A172 (cell line): Measurements from ENCODE around the gene NPIPA7. TPM values are rescaled to one million over a fixed set of nuclear protein-coding genes. Genes with fewer than 3 reads are reported as not detected.
"Not testable (repeated sequence)": the region's sequence is repeated elsewhere in the genome, so short reads cannot be mapped to it uniquely, and the experiment has no call there.

Experiments used
- DNase-seq: peaks from one replicate; pipeline ENCODE4 v3.0.0-alpha.2; 2015; ENCODE audit warnings: low spot score
- total RNA-seq: library from RNA; depleted of rRNA; stranded (reverse); fragments of >200 nt; shearing (Covaris generic); gene quantifications from 2 replicates; pipeline ENCODE4 v1.2.3, GENCODE V29; 2014; rRNA removed

NPIPA7 gene
- total RNA-seq, result 7.0 and 7.3 TPM in 2 replicates

DNA sequence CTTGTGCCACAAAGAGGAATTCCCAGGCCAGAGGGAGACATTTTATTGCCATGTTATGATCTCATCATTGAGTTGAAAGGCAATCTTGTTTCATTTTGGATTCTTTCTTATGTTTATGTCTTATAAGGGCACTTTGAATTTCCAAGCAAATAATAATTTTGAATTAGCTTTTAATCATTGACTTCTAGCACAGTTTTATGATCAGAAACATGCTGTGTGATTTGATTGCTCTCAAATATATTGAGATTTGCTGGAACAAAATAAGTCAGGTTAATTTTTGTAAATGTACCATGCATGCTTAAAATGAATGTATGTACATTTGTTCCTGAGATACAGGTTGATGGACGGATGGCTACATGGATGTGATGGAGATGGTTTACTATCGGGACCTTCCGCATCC is at the start of gene NPIPA7:
Gene NPIPA7, plus strand, starts transcription at position 301 of the 400 bp plus-strand sequence. CDS start 105 bp downstream, outside the sequence.
- not testable (repeated sequence) for DNase-seq

DNA sequence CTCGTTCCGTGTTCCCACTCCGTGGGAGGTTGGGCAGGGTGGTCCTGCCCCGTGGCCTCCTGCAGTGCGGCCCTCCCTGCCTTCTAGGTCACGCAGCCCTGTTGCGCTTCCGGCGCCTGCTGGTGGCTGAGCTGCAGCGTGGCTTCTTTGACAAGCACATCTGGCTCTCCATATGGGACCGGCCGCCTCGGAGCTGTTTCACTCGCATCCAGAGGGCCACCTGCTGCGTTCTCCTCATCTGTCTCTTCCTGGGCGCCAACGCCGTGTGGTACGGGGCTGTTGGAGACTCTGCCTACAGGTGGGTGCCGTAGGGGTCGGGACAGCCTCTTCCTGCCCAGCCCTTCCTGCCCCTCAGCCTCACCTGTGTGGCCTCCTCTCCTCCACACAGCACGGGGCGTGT is 47.5 kb upstream of the NPIPA7 start:
- not testable (repeated sequence) for DNase-seq

DNA sequence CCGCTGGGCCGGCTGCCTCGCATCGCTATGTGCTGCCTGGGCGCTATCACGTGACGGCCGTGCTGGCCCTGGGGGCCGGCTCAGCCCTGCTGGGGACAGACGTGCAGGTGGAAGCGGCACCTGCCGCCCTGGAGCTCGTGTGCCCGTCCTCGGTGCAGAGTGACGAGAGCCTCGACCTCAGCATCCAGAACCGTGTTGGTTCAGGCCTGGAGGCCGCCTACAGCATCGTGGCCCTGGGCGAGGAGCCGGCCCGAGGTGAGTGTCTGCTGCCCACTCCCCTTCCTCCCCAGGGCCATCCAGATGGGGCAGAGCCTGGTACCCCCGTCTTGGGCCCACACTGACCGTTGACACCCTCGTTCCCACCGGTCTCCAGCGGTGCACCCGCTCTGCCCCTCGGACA is 21.4 kb upstream of the NPIPA7 start:
- not testable (repeated sequence) for DNase-seq

DNA sequence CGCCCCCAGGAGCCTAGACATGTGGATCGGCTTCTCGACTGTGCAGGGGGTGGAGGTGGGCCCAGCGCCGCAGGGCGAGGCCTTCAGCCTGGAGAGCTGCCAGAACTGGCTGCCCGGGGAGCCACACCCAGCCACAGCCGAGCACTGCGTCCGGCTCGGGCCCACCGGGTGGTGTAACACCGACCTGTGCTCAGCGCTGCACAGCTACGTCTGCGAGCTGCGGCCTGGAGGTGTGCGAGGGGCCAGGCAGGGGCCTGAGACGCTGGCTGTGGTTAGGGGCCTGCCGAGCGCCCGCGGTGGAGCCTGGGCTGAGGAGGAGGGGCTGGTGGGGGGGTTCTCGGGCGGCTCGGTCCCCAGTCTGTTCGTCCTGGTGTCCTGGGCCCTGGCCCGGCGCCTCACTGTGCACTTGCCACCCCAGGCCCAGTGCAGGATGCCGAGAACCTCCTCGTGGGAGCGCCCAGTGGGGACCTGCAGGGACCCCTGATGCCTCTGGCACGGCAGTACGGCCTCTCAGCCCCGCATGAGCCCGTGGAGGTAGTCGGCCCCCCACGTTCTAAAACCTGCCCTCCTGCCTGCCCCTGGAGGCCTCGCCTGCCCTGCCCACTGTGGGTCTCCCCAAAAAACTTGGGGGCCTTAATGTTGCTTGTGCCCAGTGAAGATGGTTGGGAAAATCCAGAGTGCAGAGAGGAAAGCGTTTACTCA is 20.2 kb upstream of the NPIPA7 start:
- DNase-seq, result not testable (repeated sequence)

DNA sequence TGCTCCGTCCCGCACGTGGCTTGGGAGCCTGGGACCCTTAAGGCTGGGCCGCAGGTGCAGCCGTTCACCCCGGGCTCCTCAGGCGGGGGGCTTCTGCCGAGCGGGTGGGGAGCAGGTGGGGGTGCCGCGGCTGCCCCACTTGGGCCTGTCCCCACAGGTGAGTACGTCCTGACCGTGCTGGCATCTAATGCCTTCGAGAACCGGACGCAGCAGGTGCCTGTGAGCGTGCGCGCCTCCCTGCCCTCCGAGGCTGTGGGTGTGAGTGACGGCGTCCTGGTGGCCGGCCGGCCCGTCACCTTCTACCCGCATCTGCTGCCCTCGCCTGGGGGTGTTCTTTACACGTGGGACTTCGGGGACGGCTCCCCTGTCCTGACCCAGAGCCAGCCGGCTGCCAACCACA is 15.3 kb upstream of the NPIPA7 start:
- DNase-seq, result not testable (repeated sequence)

DNA sequence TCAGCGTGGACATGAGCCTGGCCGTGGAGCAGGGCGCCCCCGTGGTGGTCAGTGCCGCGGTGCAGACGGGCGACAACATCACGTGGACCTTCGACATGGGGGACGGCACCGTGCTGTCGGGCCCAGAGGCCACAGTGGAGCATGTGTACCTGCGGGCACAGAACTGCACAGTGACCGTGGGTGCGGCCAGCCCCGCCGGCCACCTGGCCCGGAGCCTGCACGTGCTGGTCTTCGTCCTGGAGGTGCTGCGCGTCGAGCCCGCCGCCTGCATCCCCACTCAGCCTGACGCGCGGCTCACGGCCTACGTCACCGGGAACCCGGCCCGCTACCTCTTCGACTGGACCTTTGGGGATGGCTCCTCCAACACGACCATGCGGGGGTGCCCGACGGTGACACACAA is 14.8 kb upstream of the NPIPA7 start:
- DNase-seq, result not testable (repeated sequence)

DNA sequence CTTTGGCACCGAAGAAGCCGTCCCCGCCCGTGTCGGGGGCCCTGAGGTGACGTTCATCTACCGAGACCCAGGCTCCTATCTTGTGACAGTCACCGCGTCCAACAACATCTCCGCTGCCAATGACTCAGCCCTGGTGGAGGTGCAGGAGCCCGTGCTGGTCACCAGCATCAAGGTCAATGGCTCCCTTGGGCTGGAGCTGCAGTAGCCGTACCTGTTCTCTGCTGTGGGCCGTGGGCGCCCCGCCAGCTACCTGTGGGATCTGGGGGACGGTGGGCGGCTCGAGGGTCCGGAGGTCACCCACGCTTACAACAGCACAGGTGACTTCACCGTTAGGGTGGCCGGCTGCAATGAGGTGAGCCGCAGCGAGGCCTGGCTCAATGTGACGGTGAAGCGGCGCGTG is 14.2 kb upstream of the NPIPA7 start:
- DNase-seq, result not testable (repeated sequence)

DNA sequence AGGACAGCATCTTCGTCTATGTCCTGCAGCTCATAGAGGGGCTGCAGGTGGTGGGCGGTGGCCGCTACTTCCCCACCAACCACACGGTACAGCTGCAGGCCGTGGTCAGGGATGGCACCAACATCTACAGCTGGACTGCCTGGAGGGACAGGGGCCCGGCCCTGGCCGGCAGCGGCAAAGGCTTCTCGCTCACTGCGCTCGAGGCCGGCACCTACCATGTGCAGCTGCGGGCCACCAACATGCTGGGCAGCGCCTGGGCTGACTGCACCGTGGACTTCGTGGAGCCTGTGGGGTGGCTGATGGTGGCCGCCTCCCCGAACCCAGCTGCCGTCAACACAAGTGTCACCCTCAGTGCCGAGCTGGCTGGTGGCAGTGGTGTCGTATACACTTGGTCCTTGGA is 13.6 kb upstream of the NPIPA7 start:
- DNase-seq, result not testable (repeated sequence)

DNA sequence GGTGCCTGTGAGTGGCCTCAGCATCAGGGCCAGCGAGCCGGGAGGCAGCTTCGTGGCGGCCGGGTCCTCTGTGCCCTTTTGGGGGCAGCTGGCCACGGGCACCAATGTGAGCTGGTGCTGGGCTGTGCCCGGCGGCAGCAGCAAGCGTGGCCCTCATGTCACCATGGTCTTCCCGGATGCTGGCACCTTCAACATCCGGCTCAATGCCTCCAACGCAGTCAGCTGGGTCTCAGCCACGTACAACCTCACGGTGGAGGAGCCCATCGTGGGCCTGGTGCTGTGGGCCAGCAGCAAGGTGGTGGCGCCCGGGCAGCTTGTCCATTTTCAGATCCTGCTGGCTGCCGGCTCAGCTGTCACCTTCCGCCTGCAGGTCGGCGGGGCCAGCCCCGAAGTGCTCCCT is 13.1 kb upstream of the NPIPA7 start:
- DNase-seq, result not testable (repeated sequence)

DNA sequence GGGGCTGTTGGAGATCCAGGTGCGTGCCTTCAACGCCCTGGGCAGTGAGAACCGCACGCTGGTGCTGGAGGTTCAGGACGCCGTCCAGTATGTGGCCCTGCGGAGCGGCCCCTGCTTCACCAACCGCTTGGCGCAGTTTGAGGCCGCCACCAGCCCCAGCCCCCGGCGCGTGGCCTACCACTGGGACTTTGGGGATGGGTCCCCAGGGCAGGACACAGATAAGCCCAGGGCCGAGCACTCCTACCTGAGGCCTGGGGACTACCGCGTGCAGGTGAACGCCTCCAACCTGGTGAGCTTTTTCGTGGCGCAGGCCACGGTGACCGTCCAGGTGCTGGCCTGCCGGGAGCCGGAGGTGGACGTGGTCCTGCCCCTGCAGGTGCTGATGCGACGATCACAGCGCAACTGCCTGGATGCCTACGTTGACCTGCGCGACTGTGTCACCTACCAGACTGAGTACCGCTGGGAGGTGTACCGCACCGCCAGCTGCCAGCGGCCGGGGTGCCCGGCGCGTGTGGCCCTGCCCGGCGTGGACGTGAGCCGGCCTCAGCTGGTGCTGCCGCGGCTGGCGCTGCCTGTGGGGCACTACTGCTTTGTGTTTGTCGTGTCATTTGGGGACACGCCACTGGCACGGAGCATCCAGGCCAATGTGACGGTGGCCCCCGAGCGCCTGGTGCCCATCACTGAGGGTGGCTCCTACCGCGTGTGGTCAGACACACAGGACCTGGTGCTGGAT is 12.2 kb upstream of the NPIPA7 start:
- not testable (repeated sequence) for DNase-seq

DNA sequence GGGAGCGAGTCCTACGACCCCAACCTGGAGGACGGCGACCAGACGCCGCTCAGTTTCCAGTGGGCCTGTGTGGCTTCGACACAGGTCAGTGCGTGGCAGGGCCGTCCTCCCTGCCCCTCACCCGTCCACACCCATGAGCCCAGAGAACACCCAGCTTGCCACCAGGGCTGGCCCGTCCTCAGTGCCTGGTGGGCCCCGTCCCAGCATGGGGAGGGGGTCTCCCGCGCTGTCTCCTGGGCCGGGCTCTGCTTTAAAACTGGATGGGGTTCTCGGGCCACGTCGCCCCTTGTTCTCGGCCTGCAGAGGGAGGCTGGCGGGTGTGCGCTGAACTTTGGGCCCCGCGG is 11.7 kb upstream of the NPIPA7 start:
- DNase-seq, result not testable (repeated sequence)

DNA sequence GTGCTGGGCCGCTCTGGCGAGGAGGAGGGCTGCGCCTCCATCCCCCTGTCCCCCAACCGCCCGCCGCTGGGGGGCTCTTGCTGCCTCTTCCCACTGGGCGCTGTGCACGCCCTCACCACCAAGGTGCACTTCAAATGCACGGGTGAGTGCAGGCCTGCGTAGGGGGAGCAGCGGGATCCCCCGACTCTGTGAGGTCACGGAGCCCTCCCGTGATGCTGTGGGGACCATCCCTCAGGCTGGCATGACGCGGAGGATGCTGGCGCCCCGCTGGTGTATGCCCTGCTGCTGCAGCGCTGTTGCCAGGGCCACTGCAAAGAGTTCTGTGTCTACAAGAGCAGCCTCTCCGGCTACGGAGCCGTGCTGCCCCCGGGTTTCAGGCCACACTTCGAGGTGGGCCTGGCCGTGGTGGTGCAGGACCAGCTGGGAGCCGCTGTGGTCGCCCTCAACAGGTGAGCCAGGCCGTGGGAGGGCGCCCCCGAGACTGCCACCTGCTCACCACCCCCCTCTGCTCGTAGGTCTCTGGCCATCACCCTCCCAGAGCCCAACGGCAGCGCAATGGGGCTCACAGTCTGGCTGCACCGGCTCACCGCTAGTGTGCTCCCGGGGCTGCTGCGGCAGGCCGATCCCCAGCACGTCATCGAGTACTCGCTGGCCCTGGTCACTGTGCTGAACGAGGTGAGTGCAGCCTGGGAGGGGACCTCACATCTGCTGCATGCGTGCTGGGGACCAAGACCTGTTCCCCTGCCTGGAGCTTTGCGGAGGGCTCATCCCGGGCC is 9.7 kb upstream of the NPIPA7 start:
- DNase-seq, result not testable (repeated sequence)

DNA sequence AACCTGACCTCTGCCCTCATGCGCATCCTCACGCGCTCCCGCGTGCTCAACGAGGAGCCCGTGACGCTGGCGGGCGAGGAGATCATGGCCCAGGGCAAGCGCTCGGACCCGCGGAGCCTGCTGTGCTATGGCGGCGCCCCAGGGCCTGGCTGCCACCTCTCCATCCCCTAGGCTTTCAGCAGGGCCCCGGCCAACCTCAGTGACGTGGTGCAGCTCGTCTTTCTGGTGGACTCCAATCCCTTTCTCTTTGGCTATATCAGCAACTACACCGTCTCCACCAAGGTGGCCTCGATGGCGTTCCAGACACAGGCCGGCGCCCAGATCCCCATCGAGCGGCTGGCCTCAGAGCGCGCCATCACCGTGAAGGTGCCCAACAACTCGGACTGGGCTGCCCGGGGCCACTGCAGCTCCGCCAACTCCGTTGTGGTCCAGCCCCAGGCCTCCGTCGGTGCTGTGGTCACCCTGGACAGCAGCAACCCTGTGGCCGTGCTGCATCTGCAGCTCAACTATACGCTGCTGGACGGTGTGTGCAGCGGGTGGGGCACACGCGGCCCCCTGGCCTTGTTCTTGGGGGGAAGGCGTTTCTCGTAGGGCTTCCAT is 7.7 kb upstream of the NPIPA7 start:
- not testable (repeated sequence) for DNase-seq

DNA sequence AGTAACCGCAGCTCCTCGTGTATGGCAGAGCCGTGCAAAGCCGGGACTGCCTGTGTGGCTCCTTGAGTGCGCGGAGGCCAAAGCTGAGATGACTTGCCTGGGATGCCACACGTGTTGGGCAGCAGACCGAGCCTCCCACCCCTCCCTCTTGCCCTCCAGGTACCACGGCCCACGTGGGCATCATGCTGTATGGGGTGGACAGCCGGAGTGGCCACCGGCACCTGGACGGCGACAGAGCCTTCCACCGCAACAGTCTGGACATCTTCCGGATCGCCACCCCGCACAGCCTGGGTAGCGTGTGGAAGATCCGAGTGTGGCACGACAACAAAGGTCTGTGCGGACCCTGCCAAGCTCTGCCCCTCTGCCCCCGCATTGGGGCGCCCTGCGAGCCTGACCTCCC is 4.7 kb upstream of the NPIPA7 start:
- not testable (repeated sequence) for DNase-seq

DNA sequence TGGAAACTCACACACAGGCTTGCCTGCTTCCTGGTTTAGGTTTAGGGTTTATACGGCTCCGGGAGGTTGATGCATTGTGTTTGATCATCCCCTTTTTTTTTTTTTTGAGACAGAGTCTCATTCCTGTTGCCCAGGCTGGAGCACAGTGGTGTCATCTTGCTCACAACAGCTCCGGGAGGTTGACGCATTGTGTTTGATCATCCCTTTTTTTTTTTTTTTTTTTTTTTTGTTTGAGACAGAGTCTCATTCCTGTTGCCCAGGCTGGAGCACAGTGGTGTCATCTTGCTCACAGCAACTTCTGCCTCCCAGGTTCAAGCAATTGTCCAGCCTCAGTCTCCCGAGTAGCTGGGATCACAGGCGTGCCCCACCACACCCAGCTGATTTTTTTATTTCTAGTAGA is 20.7 kb downstream of the NPIPA7 start:
- not testable (repeated sequence) for DNase-seq

DNA sequence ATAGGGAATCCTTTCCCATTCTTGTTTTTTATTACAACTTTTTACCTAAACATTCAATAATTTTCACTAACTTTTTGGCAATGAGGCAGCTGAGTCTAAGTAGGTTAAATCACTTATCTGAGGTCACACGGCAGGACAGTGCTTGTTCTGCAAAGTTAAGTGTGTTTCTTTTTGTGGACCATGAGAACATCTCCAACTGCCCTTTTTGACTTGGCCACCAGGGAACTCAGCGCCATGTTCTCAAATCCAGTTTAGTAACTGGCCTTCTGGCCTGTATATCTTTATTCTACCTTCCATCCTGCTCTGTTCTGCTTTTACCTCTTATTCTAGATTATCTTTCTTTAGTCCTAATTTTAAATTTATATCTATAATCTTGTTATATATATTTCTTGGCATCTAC is 23.4 kb downstream of the NPIPA7 start:
- not testable (repeated sequence) for DNase-seq

DNA sequence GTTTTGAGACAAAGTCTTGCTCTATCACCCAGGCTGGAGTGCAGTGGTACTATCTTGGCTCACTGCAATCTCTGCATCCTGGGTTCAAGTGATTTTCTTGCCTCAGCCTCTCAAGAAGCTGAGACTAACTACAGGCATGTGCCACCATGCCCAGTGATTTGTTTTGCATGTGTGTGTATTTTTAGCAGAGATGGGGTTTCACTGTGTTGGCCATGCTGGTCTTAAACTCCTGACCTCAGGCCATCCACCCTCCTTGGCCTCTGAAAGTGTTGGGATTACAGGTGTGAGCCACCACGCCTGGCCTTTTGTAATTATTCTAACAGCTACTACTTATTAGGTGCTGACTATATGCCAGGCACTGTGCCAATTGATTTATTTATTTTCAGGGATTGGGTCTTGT is 25.3 kb downstream of the NPIPA7 start:
- DNase-seq, result not testable (repeated sequence)

DNA sequence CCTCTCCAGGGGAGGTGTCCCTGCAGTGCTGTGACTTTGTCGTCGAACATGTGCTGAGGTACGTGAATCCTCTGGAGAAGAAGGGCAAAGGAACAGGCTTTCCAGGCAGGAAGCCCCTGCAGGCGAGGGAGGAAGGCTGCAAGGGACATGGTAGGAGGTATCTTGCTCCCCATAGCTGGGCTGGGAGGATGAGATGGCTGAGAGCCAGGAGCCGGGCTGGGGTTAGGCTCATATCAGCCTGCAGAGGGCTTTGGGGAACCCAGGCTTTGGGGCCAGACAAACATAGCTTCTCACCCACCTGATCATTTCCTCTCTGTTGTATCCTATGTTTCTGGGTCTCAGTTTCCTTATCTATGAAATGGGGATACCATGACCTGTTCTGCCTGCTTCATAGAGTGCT is 26.5 kb downstream of the NPIPA7 start:
- not testable (repeated sequence) for DNase-seq

DNA sequence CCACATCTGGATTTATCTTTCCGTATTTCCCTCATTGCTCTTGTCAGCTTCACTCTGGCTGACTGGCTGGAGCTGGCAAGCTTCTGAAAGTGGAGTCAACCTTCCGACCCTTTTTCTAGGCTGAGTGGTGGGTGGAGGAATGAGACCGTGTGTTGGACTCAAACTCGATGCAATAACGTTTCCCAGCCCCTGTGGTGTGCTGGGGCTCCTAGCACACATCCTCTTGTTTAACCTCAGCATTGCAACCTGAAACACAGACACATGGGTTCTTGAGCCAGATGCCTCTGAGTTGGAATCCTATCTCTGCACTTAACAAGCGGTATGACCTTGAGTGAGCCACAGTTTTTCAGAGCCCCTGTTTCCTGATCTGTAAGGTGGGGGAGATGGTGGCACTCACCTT is 29.5 kb downstream of the NPIPA7 start:
- DNase-seq, result not testable (repeated sequence)

DNA sequence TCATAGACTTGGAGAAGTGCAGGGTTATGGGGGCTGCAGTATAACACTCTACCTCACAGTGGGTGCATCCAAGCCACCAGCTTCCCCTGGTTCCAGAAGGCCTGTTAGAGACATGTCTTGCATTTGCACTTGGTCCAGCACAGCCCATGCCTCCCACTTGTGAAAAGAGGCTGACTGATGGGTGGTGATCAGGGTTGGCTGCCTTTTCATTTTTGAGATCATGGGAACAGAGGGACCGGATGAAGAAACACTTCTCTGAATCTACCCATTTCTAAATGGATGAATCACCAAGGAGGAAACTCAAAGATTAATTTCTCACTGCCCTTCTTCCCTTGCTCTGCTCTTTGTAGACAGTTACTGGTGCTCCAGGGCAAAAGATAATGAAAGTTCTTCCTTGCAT is 34.8 kb downstream of the NPIPA7 start:
- DNase-seq, result not testable (repeated sequence)

DNA sequence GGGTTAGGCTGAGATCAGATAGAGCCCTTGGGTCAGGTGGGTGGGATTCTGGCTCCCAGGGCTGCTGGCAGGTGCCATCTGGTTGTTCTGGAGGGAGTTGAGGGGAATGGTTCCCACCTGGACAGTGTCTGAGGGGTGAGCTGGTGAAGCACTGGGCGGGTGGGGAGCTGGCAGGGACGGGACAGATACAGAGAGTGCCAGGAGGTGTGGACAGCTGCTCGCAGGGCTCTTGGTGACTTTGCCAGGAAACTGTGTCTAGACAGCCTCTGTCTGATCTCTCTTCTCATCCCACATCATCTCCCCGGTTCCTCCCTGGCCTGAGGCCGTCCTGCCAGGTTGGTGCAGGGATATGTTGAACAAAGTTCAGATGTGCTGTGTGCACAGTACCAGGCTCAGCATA is 38.1 kb downstream of the NPIPA7 start:
- DNase-seq, result not testable (repeated sequence)
